GM12875 (cell line): ENCODE measurements around the gene FBXW4.
A peak's percentile ranks its signal among the peaks of the same experiment; 100 is the strongest.
"Not testable (repeated sequence)": the region's sequence is repeated elsewhere in the genome, so short reads cannot be mapped to it uniquely, and the experiment has no call there.

ENCODE experiments used
- H3K4me3 ChIP-seq: one replicate; pipeline ENCODE4 v1.5.1; 2011; ENCODE audit warnings: low read depth, low read length, control low read depth
- TF ChIP-seq, protein P1 (sequence below): IDR thresholded peaks from 2 replicates; pipeline ENCODE4 v1.5.1; 2011; ENCODE audit warnings: low read depth, mild to moderate bottlenecking, control low read depth, inconsistent platforms, low read length, moderate library complexity, borderline replicate concordance; ENCODE audit not compliant: insufficient read depth

The FBXW4 gene

DNA sequence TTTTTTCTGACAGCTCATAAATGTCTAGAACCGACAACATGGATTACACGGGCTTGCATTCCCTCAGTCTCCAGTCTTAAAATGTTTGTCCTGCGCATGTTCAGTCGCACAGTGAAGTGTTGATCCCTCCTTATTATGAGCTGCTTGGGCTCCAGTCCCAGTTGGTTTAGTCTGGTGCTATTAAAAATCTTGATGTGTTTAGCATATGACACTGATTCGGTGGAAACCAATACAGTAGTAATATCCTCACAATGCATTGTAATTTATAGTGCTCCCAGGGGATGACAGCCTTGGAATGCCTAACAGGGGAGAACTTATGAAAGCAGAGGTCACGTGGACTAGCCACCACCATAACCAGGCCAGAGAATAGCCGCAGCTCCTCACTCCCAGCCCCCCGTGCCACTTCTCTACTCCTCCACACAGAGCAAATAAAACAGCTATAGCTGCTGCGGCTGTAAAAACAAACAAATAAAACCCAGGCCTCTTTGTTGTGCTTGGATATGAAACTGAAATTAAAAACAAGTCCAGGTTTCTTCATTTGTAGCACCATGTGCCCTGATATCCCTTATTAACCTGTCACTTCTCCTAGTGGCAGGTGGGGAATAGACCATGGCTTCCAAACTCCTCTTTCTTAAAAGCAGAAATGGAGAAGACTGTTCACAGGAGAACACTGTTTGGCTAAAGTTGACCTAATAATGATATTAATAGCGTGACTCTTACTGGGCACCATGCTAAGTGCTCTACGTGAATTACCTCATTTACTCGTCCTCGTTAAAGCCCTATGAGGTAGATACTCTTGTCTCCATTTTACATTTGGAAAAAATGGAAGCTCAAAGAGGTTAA is 99.2 kb downstream of the FBXW4 start:
- H3K4me3 ChIP-seq = no peak overlapping the region
- TF ChIP-seq, protein P1, sequence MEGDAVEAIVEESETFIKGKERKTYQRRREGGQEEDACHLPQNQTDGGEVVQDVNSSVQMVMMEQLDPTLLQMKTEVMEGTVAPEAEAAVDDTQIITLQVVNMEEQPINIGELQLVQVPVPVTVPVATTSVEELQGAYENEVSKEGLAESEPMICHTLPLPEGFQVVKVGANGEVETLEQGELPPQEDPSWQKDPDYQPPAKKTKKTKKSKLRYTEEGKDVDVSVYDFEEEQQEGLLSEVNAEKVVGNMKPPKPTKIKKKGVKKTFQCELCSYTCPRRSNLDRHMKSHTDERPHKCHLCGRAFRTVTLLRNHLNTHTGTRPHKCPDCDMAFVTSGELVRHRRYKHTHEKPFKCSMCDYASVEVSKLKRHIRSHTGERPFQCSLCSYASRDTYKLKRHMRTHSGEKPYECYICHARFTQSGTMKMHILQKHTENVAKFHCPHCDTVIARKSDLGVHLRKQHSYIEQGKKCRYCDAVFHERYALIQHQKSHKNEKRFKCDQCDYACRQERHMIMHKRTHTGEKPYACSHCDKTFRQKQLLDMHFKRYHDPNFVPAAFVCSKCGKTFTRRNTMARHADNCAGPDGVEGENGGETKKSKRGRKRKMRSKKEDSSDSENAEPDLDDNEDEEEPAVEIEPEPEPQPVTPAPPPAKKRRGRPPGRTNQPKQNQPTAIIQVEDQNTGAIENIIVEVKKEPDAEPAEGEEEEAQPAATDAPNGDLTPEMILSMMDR = no peak

DNA sequence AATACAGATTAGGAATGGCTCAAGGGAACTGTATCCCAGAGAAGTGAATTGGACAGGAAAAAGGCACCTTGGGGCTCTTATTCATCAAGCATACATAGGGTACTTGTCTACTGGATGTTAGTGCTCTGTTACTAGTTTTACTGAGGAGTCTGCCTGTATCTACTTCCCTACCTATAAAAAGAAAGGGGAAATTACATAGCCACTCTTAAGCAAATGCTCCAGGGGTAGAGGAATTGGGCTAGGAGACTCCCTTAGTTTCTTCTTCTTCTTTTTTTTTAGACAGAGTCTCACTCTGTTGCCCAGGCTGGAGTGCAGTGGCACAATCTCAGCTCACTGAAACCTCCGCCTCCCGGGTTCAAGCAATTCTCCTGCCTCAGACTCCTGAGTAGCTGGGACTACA is 101.6 kb downstream of the FBXW4 start:
- H3K4me3 ChIP-seq = not testable (repeated sequence)

DNA sequence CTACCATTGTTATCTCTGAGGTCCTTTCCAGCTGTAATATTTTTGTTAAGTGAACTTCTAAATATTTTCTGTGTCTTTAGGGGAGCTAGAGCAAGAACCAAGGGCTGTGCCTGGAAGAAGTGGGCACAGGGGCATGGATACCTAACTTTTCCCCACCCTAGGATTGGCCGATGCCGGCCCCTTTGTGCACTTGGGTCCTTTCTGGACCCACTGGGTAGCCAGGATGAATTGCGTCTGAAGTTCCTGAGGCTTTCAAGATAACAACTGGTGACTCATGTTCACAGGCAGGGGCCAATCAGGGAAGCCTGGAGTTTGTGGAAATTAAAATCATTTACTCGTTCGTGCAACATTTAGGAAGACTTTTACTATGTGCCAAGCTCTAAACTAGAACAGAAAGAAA is 106.1 kb downstream of the FBXW4 start:
- TF ChIP-seq, protein P1 = no peak
- H3K4me3 ChIP-seq = no peak overlapping the region

DNA sequence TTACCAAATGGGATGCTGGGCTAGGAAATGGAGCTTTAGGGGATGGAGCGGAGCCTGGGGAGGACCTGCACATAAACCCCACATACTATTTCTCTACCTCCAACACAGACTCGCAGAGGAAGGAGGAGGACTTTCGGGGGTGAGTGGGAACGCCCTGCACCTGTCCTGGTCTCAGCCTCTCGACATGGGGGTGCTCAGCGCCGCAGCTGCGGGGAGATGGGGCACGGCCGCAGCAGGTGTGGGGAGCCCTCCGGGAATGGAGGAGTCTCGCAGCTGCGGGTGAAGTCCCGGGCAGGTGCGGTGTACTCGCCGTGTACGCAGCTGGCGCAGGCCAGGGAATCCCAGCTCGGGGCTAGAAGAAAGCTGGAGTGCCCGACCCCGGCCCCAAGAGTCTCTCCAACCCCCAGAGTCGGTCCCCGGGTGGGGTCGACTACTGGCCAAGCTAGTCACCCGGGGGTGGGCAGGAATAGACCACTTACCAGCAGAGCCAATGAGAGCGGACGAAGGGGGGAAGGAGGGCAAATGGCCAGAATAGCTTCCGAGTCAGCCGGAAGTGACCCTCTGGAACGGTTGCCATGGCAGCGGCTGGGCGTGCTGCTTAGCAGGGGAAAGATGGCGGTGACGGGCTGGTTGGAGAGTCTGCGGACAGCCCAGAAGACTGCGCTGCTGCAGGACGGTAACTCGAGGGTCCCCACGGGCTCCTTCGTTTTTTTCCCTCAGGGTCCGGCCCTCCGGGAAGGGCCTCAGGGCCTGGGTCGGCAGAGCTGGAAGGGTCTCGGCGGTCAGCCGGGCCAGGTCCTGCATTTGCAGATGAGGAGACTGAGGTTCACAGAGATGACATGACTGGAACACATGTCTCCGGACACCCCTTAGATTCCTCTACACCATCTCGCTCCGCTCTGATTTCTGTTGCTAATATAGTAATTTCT is 107.0 kb downstream of the FBXW4 start, which contains the start of the genes DPCD and POLL:
Gene DPCD, plus strand, starts transcription at position 597 of the 929 bp plus-strand sequence. Its CDS starts 16 bp downstream, at position 613.
Gene POLL, minus strand, starts transcription at position 533 of the 929 bp plus-strand sequence. CDS start 897 bp downstream, outside the sequence.
- TF ChIP-seq, protein P1 = no peak
- peak within 1 kb of the TSS; percentile 88 for H3K4me3 ChIP-seq

DNA sequence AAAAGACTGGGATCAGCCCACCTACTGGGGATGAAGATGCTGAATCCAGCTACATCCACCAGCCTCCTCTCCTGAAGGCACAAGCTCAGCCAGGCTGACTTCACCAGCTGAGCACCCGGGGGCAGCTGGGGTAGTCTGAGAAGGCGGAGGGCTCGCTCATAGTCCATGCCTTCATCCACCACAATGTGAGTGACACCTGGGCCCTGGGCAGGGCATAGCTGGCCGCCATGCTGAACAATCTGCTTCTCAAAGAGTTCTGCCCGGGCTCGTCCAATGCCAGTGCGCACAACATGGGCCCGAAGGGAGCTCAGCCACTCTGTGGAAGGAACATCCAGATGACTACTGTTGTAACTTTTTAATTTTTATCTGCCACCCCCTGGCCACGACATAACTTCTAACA is 109.1 kb downstream of the FBXW4 start:
- no peak overlapping the region for H3K4me3 ChIP-seq
- TF ChIP-seq, protein P1 = no peak

DNA sequence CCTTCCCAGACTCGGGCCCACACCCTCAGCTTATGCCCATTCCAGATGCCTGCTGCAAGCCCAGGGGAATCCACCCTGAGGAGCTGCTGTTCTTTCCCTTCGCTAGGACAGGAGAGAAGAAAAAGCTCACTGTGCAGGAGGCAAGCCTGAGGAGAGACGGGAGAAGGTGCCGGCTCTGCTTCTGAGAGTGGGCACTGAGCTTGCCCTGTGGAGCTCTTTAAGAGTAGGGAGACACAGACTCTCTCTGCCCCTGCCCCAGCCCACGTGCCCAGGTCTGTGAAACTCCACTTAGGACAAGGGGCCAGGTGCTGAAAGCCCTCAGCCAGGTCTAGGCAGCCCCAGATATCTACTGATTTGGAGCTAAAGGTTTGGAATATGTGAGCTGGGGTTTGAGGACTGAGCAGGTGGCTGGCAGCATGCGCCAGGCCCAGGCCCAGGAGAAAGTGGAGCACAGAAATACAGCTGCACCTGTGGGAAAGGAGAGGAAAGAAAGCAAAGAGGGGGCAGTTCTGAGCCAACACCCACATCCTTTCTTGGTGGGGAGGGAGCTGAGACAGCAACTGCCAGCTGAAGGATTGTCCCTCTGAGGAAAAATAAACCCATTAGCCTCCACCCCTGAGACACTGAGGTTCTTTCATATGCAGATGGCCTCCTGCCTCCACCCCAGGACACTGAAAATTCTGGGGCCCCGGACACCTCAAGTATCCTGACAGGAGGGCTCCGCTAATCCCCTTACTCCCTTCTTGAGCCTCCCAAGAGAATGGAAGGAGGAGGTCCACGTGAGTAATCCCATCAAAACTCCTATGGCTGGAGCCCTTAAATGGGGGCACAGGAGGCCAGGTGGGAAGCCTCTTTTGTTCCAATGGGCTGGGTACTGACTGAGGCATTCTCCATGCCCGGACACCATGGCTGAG is 114.2 kb downstream of the FBXW4 start:
- H3K4me3 ChIP-seq = no peak overlapping the region
- TF ChIP-seq, protein P1 = no peak
